OCI-LY7 (cell line): ENCODE measurements around the gene PRDM12.

ENCODE experiments used
- EZH2phosphoT487 ChIP-seq: fragments of 200-600 bp; sonication (generic); IDR thresholded peaks from 2 replicates; pipeline ENCODE4 v1.6.1; 2018; ENCODE audit warnings: low read depth, borderline replicate concordance, mild to moderate bottlenecking, mixed run types, antibody characterized with exemption, low read length, moderate library complexity, mixed read lengths
- TF ChIP-seq, protein P1 (sequence below): fragments of 200-600 bp; sonication (generic); conservative IDR thresholded peaks from 2 replicates; pipeline ENCODE4 v1.5.1; 2014; ENCODE audit warnings: mild to moderate bottlenecking, antibody characterized with exemption, low read length, moderate library complexity, mixed read lengths

DNA sequence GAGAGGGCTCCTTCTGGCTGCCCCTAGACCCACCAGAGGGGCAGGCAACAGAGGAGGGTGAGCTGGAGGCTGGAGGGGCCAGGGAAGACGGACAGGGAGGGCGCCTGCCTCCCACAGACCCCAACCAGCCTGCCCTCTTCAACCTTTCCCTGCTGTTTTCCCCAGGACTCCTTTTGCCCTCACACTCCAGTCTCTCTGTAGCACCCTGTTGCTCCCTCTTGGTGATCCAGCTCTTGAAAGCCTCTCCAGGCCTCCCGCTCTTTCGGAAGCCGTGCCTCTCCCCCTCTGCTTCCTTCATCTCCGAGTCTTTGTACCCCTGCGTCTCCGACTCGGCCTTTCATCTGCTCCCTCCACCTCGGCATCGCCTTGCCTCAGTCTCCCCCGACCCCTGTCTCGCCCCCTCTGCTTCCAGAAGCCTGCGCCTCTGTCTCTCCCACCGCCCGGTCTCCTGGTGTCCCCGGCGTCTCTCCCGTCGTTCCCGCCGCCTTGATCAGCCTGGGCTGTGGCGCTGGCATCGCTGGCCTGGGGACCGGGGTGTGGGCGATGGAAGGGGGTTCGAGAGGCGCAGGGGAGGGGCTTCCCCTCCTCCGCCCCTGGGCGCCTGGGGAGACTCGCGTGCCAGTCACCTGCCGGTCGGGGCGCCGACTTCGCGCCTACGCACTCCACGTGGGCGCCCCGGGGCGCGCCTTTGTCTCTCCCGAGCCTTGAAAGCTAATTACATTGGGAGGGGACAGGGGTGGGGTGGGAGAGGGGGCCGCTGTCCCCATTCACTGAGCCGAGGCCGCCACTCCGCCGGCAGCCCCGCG lies 5.3 kb upstream of the PRDM12 start:
- TF ChIP-seq, protein P1, sequence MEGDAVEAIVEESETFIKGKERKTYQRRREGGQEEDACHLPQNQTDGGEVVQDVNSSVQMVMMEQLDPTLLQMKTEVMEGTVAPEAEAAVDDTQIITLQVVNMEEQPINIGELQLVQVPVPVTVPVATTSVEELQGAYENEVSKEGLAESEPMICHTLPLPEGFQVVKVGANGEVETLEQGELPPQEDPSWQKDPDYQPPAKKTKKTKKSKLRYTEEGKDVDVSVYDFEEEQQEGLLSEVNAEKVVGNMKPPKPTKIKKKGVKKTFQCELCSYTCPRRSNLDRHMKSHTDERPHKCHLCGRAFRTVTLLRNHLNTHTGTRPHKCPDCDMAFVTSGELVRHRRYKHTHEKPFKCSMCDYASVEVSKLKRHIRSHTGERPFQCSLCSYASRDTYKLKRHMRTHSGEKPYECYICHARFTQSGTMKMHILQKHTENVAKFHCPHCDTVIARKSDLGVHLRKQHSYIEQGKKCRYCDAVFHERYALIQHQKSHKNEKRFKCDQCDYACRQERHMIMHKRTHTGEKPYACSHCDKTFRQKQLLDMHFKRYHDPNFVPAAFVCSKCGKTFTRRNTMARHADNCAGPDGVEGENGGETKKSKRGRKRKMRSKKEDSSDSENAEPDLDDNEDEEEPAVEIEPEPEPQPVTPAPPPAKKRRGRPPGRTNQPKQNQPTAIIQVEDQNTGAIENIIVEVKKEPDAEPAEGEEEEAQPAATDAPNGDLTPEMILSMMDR: no peak
- TF ChIP-seq EZH2phosphoT487: no peak
